ENCODE results near the gene EXOC4.
A peak's percentile ranks its signal among the peaks of the same experiment; 100 is the strongest.

The EXOC4 gene

GRCh38 chr7:133522501-133522900 lies 269.6 kb downstream of the EXOC4 start (continued):
- TF ChIP-seq ZBTB49 (tag by site-specific recombination; IDR thresholded peaks at IDR 0.05; ENCODE audit: low read depth) (no peak), ZNF623 (tag by site-specific recombination; IDR thresholded peaks at IDR 0.05) (no peak)

DNA sequence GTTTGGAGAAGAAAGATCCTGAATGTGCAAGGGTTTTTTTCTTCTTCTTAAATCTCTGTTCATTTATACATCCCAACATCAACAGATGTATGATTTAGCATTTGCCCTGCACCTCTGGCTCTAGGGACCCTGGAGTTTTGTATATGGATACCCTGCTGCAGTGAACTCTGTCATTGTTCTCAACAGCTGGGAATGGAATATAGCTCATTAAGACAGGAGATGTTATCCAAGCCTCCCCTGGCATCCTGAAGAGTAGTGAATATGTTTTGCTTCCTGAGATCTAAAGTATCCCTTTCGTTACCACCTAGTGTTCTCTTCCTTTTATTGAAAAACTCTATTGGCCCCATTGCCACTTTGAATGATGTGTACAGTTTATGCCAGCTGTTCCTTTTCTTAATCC lies 275.9 kb downstream of the EXOC4 start:
- Histone ChIP-seq H3K4me1 (ENCODE audit: control insufficient read depth, insufficient read depth, low read length) (no peaks in the 10 kb centered on the region), H3K4me3 (ENCODE audit: low read depth, low read length) (no peak overlapping the region), H3K9me3 (ENCODE audit: control insufficient read depth, insufficient read depth, low read depth, low read length) (no peaks in the 10 kb centered on the region), H3K27ac (ENCODE audit: extremely low read depth, low read depth, low read length) (no peak overlapping the region), H3K36me3 (ENCODE audit: control insufficient read depth in 2 of 2, insufficient read depth in 1 of 2, low read length in 2 of 2) (no peaks in the 10 kb centered on the region)
- ChIA-PET CTCF (interaction anchor here (0.6 to 0.9 kb wide), 2 partner anchors 34 to 1209 kb away, joined by 3 to 4 read pairs; no protein-coding TSS in a partner anchor), POLR2A (no interaction called here)
- no peak for TF ChIP-seq ZSCAN23 (tag by site-specific recombination; IDR thresholded peaks at IDR 0.05)
- TF ChIP-seq, protein P1, sequence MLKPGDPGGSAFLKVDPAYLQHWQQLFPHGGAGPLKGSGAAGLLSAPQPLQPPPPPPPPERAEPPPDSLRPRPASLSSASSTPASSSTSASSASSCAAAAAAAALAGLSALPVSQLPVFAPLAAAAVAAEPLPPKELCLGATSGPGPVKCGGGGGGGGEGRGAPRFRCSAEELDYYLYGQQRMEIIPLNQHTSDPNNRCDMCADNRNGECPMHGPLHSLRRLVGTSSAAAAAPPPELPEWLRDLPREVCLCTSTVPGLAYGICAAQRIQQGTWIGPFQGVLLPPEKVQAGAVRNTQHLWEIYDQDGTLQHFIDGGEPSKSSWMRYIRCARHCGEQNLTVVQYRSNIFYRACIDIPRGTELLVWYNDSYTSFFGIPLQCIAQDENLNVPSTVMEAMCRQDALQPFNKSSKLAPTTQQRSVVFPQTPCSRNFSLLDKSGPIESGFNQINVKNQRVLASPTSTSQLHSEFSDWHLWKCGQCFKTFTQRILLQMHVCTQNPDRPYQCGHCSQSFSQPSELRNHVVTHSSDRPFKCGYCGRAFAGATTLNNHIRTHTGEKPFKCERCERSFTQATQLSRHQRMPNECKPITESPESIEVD (tag by site-specific recombination; IDR thresholded peaks at IDR 0.05) = 0 out of 2 replicates have a peak, but pooled peaks have one; percentile 5
- TF ChIP-seq TCF7L2 (IDR thresholded peaks at IDR 0.05; ENCODE audit: borderline replicate concordance, low read depth, low read length) = no peak
- TF ChIP-seq SP2 (tag by site-specific recombination; IDR thresholded peaks at IDR 0.05) = no peak
- TF ChIP-seq ZNF292 (tag by site-specific recombination; IDR thresholded peaks at IDR 0.05; ENCODE audit: borderline replicate concordance, low read depth) = no peak
- peak; percentile 94 for TF ChIP-seq ZSCAN16 (tag by site-specific recombination; IDR thresholded peaks at IDR 0.05)
- TF ChIP-seq, protein P2, sequence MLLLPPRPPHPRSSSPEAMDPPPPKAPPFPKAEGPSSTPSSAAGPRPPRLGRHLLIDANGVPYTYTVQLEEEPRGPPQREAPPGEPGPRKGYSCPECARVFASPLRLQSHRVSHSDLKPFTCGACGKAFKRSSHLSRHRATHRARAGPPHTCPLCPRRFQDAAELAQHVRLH (tag by site-specific recombination; IDR thresholded peaks at IDR 0.05) = no peak
- TF ChIP-seq ZNF10 (tag by site-specific recombination; IDR thresholded peaks at IDR 0.05) = no peak
- TF ChIP-seq ZNF768 (tag by site-specific recombination; IDR thresholded peaks at IDR 0.05) = no peak
- TF ChIP-seq ZNF324 (tag by site-specific recombination; IDR thresholded peaks at IDR 0.05) = no peak
- peak; percentile 67 for TF ChIP-seq FEZF1 (tag by site-specific recombination; IDR thresholded peaks at IDR 0.05)
- TF ChIP-seq ZNF248 (tag by site-specific recombination; IDR thresholded peaks at IDR 0.05) = no peak

DNA sequence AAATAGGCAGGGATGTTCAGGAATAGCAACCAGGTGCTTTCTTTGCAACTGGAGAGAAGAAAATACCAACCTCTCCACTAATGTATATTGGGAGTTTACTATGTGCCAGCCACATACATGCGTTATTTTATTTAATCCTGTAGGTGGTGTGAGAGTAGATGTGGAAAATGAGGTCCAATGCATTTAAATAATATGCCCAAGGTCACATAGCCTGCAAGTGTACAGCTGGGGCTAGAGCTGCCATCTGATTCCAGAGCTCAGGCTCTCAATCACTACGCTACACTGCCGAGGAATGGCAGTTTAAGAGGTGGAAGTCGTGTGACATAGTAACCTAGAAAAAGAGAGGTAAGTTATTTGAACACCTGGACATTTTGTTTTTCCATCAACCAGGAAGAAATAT lies 277.0 kb downstream of the EXOC4 start:
- ChIA-PET POLR2A (no interaction called here), CTCF (interaction anchor here (0.6 kb wide), 2 partner anchors 74 to 323 kb away, joined by 3 read pairs; no protein-coding TSS in a partner anchor)
- Histone ChIP-seq H3K4me3 (ENCODE audit: low read depth, low read length) (no peak overlapping the region), H3K9me3 (ENCODE audit: control insufficient read depth, insufficient read depth, low read depth, low read length) (no peaks in the 10 kb centered on the region), H3K27ac (ENCODE audit: extremely low read depth, low read depth, low read length) (no peak overlapping the region), H3K36me3 (ENCODE audit: control insufficient read depth in 2 of 2, insufficient read depth in 1 of 2, low read length in 2 of 2) (no peaks in the 10 kb centered on the region), H3K4me1 (ENCODE audit: control insufficient read depth, insufficient read depth, low read length) (no peaks in the 10 kb centered on the region)
- no peak for TF ChIP-seq ZNF302 (tag by site-specific recombination; IDR thresholded peaks at IDR 0.05; ENCODE audit: low read depth)
- no peak for TF ChIP-seq IKZF3 (tag by site-specific recombination; IDR thresholded peaks at IDR 0.05)
- no peak for TF ChIP-seq HIC1 (tag by site-specific recombination; IDR thresholded peaks at IDR 0.05)
- no peak for TF ChIP-seq ZNF776 (tag by site-specific recombination; IDR thresholded peaks at IDR 0.05; ENCODE audit: borderline replicate concordance)
- TF ChIP-seq OSR2 (tag by site-specific recombination; IDR thresholded peaks at IDR 0.05) = no peak
- no peak for TF ChIP-seq ZNF530 (tag by site-specific recombination; IDR thresholded peaks at IDR 0.05; ENCODE audit: low read depth)
- TF ChIP-seq ZNF223 (tag by site-specific recombination; IDR thresholded peaks at IDR 0.05) = no peak
- TF ChIP-seq, protein P3, sequence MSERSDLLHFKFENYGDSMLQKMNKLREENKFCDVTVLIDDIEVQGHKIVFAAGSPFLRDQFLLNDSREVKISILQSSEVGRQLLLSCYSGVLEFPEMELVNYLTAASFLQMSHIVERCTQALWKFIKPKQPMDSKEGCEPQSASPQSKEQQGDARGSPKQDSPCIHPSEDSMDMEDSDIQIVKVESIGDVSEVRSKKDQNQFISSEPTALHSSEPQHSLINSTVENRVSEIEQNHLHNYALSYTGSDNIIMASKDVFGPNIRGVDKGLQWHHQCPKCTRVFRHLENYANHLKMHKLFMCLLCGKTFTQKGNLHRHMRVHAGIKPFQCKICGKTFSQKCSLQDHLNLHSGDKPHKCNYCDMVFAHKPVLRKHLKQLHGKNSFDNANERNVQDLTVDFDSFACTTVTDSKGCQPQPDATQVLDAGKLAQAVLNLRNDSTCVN (tag by site-specific recombination; optimal IDR thresholded peaks at IDR 0.05) = no peak
- TF ChIP-seq MZF1 (tag by site-specific recombination; IDR thresholded peaks at IDR 0.05; ENCODE audit: borderline replicate concordance) = no peak
- no peak for TF ChIP-seq ZNF664 (tag by site-specific recombination; IDR thresholded peaks at IDR 0.05)
- no peak for TF ChIP-seq HOXD13 (CRISPR knock-in tag; IDR thresholded peaks at IDR 0.05; ENCODE audit: borderline replicate concordance)
- no peak for TF ChIP-seq ZBTB44 (tag by site-specific recombination; IDR thresholded peaks at IDR 0.05)
